KMS-11 (cell line): ENCODE results near the gene PDE11A.

Experiments used
- H2AFZ ChIP-seq: fragments of 200-600 bp; sonication (generic); 2 replicates; pipeline ENCODE4 v1.6.1; 2016; ENCODE audit warnings: antibody characterized with exemption, mixed run types, low read depth
- H3K27ac ChIP-seq: fragments of 200-600 bp; sonication (generic); 2 replicates; pipeline ENCODE4 v1.6.1; 2016; ENCODE audit warnings: mild to moderate bottlenecking, mixed run types
- H3K27me3 ChIP-seq: fragments of 200-600 bp; sonication (generic); 2 replicates; pipeline ENCODE4 v1.6.1; 2017; ENCODE audit warnings: mild to moderate bottlenecking, low read depth, mixed run types, moderate library complexity; ENCODE audit not compliant: insufficient read depth
- H3K36me3 ChIP-seq: fragments of 200-600 bp; sonication (generic); 2 replicates; pipeline ENCODE4 v1.6.1; 2017; ENCODE audit warnings: mild to moderate bottlenecking, mixed run types; ENCODE audit not compliant: insufficient read depth
- H3K4me1 ChIP-seq: fragments of 200-600 bp; sonication (generic); 2 replicates; pipeline ENCODE4 v1.6.1; 2016; ENCODE audit warnings: mild to moderate bottlenecking, low read depth, mixed run types; ENCODE audit not compliant: poor library complexity, severe bottlenecking
- H3K4me2 ChIP-seq: fragments of 200-600 bp; sonication (generic); 2 replicates; pipeline ENCODE4 v1.7.0; 2016; ENCODE audit warnings: mild to moderate bottlenecking, mixed run types
- H3K4me3 ChIP-seq: fragments of 200-600 bp; sonication (generic); IDR thresholded peaks from 2 replicates; pipeline ENCODE4 v1.6.1; 2017; ENCODE audit warnings: low read depth, low read length, mixed read lengths; ENCODE audit not compliant: insufficient read depth
- H3K79me2 ChIP-seq: fragments of 200-600 bp; sonication (generic); 2 replicates; pipeline ENCODE4 v1.6.1; 2016; ENCODE audit warnings: low read depth, mixed run types; ENCODE audit not compliant: insufficient read depth
- H3K9ac ChIP-seq: fragments of 200-600 bp; sonication (generic); 2 replicates; pipeline ENCODE4 v1.6.1; 2016; ENCODE audit warnings: mild to moderate bottlenecking, mixed run types
- H4K20me1 ChIP-seq: fragments of 200-600 bp; sonication (generic); 2 replicates; pipeline ENCODE4 v1.6.1; 2016; ENCODE audit warnings: mild to moderate bottlenecking, mixed run types; ENCODE audit not compliant: insufficient read depth
- TF ChIP-seq, protein P1 (sequence below): fragments of 200-600 bp; sonication (generic); conservative IDR thresholded peaks from 2 replicates; pipeline ENCODE4 v1.6.1; 2017; ENCODE audit warnings: low read depth, mild to moderate bottlenecking, antibody characterized with exemption, low read length, moderate library complexity, mixed read lengths

PDE11A gene

DNA sequence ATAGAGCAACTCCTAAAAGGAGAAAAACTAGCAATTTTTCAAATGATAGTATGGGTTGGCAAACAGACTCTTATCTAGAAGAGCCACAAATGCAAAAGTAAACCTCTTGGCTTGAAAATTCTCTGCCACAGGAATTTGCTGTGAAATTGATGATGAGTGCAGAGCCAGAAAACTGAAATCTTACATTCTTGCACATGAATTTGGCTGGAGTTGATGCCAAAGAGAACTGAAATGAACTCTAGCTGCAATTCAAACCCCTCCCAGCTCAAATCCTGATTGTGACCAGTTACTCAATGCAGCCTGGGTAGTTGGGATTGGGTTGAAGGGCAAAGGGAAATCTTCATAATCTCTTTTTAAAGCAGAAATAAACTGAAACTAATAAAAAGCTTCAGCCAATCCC, 266.6 kb downstream of the PDE11A start:
- Histone ChIP-seq H3K4me1 (no peaks in the 10 kb centered on the region), H3K9ac (no peak overlapping the region), H3K27ac (no peak overlapping the region), H3K36me3 (no peaks in the 10 kb centered on the region), H3K4me2 (no peak overlapping the region), H3K4me3 (no peak overlapping the region), H3K27me3 (no peaks in the 10 kb centered on the region), H2AFZ (no peak overlapping the region), H4K20me1 (no peaks in the 10 kb centered on the region), H3K79me2 (no peaks in the 10 kb centered on the region)
- TF ChIP-seq, protein P1, sequence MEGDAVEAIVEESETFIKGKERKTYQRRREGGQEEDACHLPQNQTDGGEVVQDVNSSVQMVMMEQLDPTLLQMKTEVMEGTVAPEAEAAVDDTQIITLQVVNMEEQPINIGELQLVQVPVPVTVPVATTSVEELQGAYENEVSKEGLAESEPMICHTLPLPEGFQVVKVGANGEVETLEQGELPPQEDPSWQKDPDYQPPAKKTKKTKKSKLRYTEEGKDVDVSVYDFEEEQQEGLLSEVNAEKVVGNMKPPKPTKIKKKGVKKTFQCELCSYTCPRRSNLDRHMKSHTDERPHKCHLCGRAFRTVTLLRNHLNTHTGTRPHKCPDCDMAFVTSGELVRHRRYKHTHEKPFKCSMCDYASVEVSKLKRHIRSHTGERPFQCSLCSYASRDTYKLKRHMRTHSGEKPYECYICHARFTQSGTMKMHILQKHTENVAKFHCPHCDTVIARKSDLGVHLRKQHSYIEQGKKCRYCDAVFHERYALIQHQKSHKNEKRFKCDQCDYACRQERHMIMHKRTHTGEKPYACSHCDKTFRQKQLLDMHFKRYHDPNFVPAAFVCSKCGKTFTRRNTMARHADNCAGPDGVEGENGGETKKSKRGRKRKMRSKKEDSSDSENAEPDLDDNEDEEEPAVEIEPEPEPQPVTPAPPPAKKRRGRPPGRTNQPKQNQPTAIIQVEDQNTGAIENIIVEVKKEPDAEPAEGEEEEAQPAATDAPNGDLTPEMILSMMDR = no peak

DNA sequence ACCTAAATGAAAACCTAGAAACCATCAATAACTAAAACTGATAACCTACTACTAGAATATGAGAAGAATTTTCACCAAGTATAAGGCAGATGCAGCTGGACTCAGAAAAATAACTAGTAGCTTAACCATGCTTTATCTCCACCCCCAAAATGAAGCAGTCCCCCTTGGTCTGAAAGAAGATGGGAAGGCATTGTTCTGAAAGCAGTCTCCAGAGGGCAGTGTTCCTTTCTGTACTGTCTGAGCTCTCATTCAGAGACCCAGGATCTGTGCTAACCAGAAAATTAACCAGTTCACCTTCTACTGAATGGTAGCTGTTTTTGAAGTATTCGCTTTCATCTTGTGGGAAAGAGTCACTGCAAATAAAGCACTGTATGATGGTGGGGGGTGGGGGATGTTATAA, 273.0 kb downstream of the PDE11A start:
- H3K4me1 ChIP-seq = no peaks in the 10 kb centered on the region
- H3K27ac ChIP-seq = no peak overlapping the region
- H3K4me2 ChIP-seq = no peak overlapping the region
- H3K4me3 ChIP-seq = no peak overlapping the region
- H3K27me3 ChIP-seq = no peaks in the 10 kb centered on the region
- no peak overlapping the region for H3K9ac ChIP-seq
- TF ChIP-seq, protein P1 = peak; percentile 72
- no peak overlapping the region for H2AFZ ChIP-seq
- no peaks in the 10 kb centered on the region for H3K79me2 ChIP-seq
- no peaks in the 10 kb centered on the region for H4K20me1 ChIP-seq
- no peaks in the 10 kb centered on the region for H3K36me3 ChIP-seq

DNA sequence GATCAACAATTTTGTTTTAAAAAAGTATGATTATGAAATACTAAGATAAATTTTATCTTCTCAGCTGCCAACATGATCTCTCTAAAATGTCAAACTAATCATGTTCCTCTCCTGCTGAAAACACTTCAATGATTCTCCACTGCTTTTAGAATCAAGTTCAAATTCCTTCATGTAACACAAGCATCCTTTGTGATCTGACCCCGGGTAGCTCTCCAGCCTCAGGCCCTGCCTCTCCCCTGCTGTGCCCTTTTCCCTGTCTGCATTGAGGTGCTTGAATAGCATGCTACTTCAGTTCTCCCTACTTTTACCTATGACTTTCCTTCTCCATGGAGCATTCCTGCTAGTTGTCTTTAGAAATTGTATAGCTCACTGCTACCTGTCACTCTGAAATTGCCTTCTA, 274.8 kb downstream of the PDE11A start:
- H3K36me3 ChIP-seq = no peaks in the 10 kb centered on the region
- H4K20me1 ChIP-seq = no peaks in the 10 kb centered on the region
- no peaks in the 10 kb centered on the region for H3K79me2 ChIP-seq
- TF ChIP-seq, protein P1 = no peak
- H2AFZ ChIP-seq = no peak overlapping the region
- no peak overlapping the region for H3K4me2 ChIP-seq
- no peaks in the 10 kb centered on the region for H3K27me3 ChIP-seq
- no peak overlapping the region for H3K27ac ChIP-seq
- no peak overlapping the region for H3K4me3 ChIP-seq
- H3K4me1 ChIP-seq = no peaks in the 10 kb centered on the region
- H3K9ac ChIP-seq = no peak overlapping the region

DNA sequence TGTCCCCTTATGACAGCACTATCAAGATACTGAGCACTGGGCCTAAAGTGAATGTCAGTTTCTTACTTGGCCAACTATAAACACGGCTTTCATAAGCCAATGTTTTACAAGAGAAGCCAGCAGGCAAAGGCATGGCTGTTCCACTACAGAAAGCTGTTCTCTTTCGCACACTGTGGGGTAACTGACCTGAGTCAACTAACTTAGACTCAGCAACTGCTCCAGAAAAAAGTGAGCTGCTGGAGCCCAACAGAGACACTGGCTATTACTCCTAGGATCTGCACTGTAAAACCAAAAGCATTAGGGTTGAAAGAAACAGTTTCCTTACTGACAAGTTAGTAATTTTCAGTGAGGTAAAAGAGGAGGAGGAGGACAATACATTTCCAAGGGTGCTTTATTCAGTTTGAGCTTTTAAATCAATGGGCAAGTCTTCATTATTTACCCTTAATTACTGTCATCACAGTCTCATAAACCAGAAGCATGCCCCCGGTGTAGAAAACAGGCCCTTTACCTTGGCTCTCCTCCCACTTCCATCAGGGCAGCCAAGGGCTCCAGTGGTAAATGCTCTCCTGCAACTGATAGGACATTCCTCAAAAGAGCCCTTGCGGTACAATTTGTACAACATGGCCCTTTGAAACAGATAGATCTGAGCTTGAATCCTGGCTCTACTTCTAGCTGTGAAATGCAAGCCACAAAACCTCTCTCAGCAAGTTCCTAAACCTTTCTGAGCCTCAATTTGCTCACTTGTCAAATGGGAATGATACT, 275.7 kb downstream of the PDE11A start:
- Histone ChIP-seq H3K79me2 (no peaks in the 10 kb centered on the region), H3K4me2 (no peak overlapping the region), H3K4me3 (no peak overlapping the region), H3K9ac (no peak overlapping the region), H3K36me3 (no peaks in the 10 kb centered on the region), H4K20me1 (no peaks in the 10 kb centered on the region), H3K27me3 (no peaks in the 10 kb centered on the region), H2AFZ (no peak overlapping the region), H3K27ac (no peak overlapping the region), H3K4me1 (no peaks in the 10 kb centered on the region)
- TF ChIP-seq, protein P1 = no peak
